ENCODE data around the gene TNFRSF17.
"Not testable (repeated sequence)": the region's sequence is repeated elsewhere in the genome, so short reads cannot be mapped to it uniquely, and the experiment has no call there.

The TNFRSF17 gene

DNA sequence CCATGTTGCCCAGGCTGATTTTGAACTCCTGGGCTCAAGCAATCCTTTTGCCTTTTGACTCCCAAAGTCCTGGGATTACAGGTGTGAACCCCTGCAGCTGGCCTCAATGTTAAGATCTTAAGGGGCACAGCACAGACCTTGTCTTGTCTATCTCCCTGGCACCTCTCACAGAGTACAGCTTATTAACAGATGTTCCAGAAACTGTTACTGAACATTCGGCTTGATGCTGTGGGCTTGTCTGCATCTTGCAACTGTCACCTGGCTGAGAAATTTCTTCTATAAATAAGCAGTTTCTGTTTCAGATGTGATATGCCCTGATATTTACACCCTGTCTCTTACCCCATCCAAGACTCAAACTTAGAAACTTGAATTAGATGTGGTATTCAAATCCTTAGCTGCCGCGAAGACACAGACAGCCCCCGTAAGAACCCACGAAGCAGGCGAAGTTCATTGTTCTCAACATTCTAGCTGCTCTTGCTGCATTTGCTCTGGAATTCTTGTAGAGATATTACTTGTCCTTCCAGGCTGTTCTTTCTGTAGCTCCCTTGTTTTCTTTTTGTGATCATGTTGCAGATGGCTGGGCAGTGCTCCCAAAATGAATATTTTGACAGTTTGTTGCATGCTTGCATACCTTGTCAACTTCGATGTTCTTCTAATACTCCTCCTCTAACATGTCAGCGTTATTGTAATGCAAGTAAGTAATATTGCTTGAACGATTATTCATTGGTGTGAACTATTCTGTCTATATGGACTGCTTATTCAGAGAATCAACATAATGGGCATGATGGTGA, at the start of gene TNFRSF17:
Gene TNFRSF17 (plus strand): TSS at position 450 of the 791 bp plus-strand sequence. CDS start 115 bp downstream, at position 565.
- no peak for DNase-seq (ENCODE audit: low spot score)

GRCh38 chr16:11915644-11916523, 49.1 kb upstream of the TNFRSF17 start, which contains the start of gene GSPT1:
GSPT1 (minus strand) TSS chr16:11915956; CDS start chr16:11915720, 236 bp downstream.
- DNase-seq (ENCODE audit: low spot score): peak; percentile 97

GRCh38 chr16:11916524-11917285, 48.3 kb upstream of the TNFRSF17 start:
- DNase-seq (ENCODE audit: low spot score): peak; percentile 89

GRCh38 chr16:11924046-11924445, 41.0 kb upstream of the TNFRSF17 start:
- DNase-seq (ENCODE audit: low spot score): not testable (repeated sequence)

DNA sequence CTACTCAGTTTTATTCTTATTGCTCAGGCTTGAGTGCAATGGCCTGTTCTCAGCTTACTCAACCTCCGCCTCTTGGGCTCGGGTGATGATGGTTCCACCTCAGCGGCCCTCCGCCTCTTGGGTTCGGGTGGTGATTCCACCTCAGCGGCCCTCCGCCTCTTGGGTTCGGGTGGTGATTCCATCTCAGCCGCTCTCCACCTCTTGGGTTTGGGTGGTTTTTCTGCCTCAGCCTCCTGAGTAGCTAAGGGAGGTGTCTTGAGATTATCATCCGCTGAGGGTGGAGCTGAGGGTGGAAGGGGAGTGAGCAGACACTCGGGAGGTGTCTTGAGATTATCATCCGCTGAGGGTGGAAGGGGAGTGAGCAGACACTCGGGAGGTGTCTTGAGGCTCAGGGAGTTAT, 37.7 kb upstream of the TNFRSF17 start:
- DNase-seq (ENCODE audit: low spot score): not testable (repeated sequence)

- not testable (repeated sequence) for DNase-seq (ENCODE audit: low spot score)
These were observed 23.1 kb upstream of the TNFRSF17 start, which contains the start of gene NPIPB2 for GRCh38 chr16:11941945-11942344. NPIPB2 (minus strand) TSS chr16:11942045; CDS start chr16:11942045, 0 bp downstream.

DNA sequence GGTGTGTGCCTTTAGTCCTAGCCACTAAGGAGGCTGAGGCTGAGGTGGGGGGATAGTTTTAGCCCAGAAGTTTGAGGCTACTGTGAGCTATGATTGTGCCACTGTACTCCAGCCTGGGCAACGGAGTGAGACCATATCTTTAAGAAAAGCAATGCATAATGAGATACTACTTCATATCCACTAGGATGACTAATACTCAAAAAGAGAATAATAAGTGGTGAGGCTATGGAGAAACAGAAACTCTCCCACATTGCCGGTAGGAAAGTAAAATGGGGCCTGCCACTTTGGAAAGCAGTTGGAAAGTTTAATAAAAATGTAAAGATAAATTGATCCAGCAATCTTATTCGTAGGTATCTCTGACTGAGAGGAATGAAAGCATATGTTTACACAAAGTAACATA, 18.6 kb upstream of the TNFRSF17 start:
- no peak for DNase-seq (ENCODE audit: low spot score)

DNA sequence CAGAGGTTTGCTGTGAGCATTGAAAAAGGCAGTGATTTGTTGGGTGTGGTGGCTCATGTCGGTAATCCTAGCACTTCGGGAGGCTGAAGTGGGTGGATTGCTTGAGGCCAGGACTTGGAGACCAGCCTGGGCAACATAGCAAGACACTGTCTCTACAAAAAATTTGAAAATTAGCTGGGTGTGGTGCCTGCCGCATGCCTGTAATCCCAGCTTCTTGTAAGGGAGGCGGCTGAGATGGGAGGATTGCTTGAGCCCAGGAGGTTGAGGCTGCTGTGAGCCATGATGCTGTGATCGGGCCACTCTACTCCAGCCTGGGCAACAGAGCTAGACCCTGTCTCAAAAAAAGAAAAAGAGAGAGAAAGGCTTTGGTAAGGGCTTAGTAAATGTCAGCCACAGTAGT, 16.2 kb upstream of the TNFRSF17 start:
- DNase-seq (ENCODE audit: low spot score): no peak

- DNase-seq (ENCODE audit: low spot score): peak; percentile 47
These were observed 15.5 kb upstream of the TNFRSF17 start for GRCh38 chr16:11949527-11949926.

DNA sequence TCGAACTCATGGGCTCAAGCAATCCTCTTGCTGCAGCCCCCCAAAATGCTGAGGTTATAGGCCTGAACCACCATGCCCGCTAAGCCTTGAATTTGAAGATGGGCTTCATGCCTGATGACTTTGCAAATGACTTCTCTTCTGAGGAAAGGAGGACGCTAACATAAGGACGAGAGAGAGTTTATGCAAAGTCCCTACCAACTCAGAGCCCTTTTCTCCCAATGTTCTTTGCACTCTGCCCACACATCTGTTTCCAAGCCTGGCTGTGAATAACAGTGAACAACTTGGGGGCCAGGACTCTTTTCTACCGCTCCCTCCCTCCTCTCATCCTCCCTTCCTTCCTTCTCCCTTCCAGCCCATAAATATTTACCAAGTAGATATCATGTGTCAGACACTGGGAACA, 14.6 kb upstream of the TNFRSF17 start:
- no peak for DNase-seq (ENCODE audit: low spot score)

DNA sequence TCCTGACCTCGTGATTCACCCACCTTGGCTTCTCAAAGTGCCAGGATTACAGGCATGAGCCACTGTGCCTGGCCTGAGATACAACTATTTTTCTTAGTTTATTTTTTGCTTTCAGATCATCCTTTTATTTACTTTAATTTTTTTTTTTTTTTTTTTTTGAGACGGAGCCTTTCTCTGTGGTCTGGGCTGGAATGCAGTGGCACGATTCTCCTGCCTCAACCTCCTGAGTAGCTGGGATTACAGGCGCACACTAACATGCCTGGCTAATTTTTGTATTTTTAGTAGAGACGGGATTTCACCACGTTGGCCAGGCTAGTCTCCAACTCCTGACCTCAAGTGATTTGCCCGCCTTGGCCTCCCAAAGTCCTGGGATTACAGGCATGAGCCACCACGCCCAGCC, 11.4 kb upstream of the TNFRSF17 start:
- DNase-seq (ENCODE audit: low spot score): not testable (repeated sequence)

- no peak for DNase-seq (ENCODE audit: low spot score)
These were observed 9.3 kb upstream of the TNFRSF17 start for GRCh38 chr16:11955713-11956123.

DNA sequence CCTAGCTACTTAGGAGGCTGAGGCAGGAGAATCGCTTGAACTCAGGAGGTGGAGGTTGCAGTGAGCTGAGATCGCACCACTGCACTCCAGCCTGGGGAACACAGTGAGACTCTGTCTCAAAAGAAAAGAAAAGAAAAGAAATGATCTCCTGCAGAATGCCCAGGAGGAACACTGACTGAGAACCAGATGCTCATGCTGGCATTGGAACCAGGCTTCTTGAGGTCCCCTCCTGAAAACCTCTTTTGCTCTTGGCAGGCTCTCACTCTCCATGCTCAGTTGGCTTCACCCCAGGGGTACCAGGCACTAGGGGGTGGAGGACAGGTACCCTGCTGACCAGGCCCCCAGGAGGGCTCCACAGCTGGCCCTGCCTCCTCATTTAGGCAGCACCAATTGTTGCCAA, 8.5 kb upstream of the TNFRSF17 start:
- no peak for DNase-seq (ENCODE audit: low spot score)

- DNase-seq (ENCODE audit: low spot score): no peak
These were observed 7.2 kb upstream of the TNFRSF17 start for GRCh38 chr16:11957591-11958395.

DNA sequence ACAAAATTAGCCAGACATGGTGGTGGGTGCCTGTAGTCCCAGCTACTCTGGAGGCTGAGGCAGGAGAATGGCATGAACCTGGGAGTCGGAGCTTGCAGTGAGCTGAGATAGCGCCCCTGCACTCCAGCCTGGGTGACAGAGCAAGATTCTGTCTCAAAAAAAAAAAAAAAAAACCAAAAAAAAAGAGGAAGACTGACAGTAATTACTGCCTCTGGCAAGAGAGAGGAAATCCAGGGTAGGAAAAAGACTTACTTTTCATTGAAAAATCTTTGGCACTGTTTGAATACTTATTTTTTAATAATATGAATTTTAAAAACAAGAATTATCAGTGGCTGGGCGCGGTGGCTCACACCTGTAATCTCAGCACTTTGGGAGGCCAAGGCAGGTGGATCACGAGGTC, 2.6 kb upstream of the TNFRSF17 start:
- not testable (repeated sequence) for DNase-seq (ENCODE audit: low spot score)

DNA sequence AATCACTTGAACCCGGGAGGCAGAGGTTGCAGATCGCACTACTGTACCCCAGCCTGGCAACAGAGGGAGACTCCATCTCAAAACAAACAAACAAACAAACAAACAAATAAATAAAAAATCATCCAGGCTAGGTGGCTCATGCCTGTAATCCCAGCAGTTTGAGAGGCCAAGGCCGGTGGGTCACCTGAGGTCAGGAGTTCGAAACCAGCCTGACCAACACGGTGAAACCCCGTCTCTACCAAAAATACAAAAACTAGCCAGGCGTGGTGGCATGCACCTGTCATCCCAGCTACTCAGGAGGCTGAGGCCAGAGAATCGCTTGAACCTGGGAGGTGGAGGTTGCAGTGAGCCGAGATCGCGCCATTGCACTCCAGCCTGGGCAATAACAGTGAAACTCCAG, 2.0 kb upstream of the TNFRSF17 start:
- DNase-seq (ENCODE audit: low spot score): not testable (repeated sequence)

- no peak for DNase-seq (ENCODE audit: low spot score)
These were observed 1.3 kb upstream of the TNFRSF17 start for GRCh38 chr16:11963706-11964105.

GRCh38 chr16:11966173-11966572, 1.2 kb downstream of the TNFRSF17 start:
- DNase-seq (ENCODE audit: low spot score): no peak

DNA sequence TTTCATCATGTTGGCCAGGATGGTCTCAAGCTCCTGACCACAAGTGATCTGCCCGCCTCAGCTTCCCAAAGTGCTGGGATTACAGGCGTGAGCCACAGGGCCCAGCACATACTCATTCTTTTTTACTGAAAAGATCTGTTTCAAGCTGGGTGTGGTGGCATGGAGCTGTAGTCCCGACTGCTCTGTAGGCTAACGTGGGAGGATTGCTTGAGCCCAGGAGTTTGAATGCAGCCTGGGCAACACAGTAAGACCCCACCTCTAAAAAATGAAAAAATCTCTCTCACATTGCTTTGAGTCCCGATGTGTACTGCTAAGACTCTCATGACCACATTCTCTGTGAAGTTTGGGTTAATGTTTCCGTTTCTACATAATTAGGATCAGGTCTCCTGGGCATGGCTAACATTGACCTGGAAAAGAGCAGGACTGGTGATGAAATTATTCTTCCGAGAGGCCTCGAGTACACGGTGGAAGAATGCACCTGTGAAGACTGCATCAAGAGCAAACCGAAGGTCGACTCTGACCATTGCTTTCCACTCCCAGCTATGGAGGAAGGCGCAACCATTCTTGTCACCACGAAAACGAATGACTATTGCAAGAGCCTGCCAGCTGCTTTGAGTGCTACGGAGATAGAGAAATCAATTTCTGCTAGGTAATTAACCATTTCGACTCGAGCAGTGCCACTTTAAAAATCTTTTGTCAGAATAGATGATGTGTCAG, 2.3 kb downstream of the TNFRSF17 start:
- no peak for DNase-seq (ENCODE audit: low spot score)

DNA sequence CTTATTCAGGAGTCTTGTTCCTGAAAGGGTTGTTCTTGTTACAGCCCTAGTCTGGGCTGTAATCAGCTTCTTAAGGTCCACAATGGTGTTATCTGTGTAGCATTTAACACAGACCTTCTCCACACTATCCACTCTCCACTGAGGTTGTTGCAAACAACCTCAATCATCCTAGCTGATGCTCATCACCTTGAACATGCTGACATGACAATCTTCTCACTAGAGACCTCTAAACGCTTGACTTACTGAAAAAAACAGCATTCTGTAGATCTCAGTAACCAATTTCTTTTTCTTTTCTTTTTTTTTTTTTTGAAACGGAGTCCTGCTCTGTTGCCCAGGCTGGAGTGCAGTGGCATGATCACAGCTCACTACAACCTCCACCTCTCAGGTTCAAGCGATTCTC, 3.6 kb downstream of the TNFRSF17 start:
- no peak for DNase-seq (ENCODE audit: low spot score)

Measured in LoVo (cell line).